Measurements from ENCODE around the gene ANKS4B. TPM values are rescaled to one million over a fixed set of nuclear protein-coding genes. Genes with fewer than 3 reads are reported as not detected.

Gene ANKS4B, protein sequence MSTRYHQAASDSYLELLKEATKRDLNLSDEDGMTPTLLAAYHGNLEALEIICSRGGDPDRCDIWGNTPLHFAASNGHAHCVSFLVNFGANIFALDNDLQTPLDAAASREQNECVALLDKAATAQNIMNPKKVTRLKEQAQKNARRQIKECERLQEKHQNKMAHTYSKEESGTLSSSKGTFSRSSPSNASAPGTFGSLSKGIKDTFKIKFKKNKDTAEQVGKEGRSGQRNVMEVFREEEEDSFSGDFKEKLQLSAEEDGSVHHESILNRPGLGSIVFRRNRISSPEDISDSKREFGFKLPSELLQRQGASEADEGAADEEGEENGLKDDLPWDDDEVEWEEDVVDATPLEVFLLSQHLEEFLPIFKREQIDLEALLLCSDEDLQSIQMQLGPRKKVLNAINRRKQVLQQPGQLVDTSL
- not detected for polyA plus RNA-seq (2012; ENCODE audit: low read depth, missing spikeins)

DNA sequence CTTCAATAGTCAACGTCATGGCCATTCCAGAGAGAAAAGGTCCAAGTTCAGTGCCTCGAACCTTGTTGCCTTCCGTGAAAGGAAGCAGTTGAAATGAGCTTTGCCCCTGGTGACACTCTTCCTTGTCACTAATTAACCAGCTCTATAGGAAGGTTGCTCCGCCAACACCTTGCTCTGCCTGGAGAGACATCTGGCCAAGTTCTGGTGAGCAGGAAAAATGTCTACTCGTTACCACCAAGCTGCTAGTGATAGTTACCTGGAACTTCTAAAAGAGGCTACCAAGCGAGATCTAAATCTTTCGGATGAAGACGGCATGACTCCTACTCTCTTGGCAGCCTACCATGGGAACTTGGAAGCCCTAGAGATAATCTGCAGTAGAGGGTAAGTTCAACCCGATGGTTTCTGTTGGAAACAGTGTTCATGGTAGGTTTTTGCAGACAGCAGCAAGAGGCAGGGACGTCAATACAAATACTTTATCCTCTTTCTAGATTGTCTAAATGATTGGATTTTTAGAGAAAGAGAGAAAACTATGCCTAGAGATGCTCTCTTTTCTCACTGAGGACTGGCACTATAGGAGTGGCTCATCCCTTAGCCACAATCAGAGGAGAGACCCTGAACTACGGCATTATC lies at the start of gene ANKS4B:
TSS of gene ANKS4B (plus strand) at position 179 of the 630 bp plus-strand sequence. CDS start at position 218, 39 bp downstream.
- DNase-seq (ENCODE audit: insufficient read length, low spot score) (no peak), FAIRE-seq (no peak)
- TF ChIP-seq POLR2A (IDR thresholded peaks at IDR 0.05; ENCODE audit: low read depth, low read length) (no peak), POU2F2 (IDR thresholded peaks at IDR 0.05; ENCODE audit: low read depth, low read length) (no peak), TAF1 (IDR thresholded peaks at IDR 0.05; ENCODE audit: low read depth, low read length) (no peak), SPI1 (IDR thresholded peaks at IDR 0.05; ENCODE audit: low read depth, low read length) (no peak)

DNA sequence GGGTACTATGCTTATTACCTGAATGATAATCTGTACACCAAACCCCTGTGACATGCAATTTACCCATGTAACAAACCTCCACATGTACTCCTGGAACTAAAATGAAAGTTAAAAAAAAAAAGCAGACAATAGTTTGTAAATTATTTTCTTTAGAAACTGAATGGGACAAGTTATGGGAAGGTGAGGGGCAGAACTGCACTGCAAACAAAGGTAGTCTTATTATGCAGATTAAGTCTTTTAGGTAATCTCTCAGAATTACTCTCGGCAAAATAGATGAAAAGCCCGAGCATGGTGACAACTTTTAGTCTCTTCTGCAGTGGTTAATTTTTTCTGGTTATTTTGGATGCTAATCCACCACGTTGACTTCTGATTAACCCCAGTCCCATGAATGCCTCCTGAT lies 49.5 kb upstream of the ANKS4B start:
- TF ChIP-seq TAF1 (IDR thresholded peaks at IDR 0.05; ENCODE audit: low read depth, low read length) (no peak), PAX5 (IDR thresholded peaks at IDR 0.05; ENCODE audit: insufficient read depth, low read length, severe bottlenecking) (no peak), POU2F2 (IDR thresholded peaks at IDR 0.05; ENCODE audit: low read depth, low read length) (no peak), POLR2A (IDR thresholded peaks at IDR 0.05; ENCODE audit: low read depth, low read length) (no peak), POLR2AphosphoS5 (IDR thresholded peaks at IDR 0.05; ENCODE audit: low read depth, low read length) (no peak), SPI1 (IDR thresholded peaks at IDR 0.05; ENCODE audit: low read depth, low read length) (no peak)
- DNase-seq (ENCODE audit: insufficient read length, low spot score), result no peak
- FAIRE-seq, result no peak

DNA sequence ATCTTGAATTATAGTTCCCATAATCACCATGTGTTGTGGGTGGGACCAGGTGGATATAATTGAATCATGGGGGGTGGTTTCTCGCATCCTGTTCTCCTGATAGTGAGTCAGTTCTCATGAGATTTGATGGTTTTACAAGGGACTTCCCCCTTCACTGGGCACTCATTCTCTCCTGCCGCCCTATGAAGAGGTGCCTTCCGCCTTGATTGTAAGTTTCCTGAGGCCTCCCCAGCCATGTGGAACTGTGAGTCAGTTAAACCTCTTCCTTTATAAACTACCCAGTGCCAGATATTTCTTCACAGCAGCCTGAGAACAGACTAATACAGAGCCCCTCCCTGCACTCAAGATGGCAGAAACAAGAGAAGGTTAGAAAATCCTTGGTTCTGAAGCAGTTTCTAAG lies 48.7 kb upstream of the ANKS4B start:
- TF ChIP-seq POU2F2 (IDR thresholded peaks at IDR 0.05; ENCODE audit: low read depth, low read length) (no peak), POLR2AphosphoS5 (IDR thresholded peaks at IDR 0.05; ENCODE audit: low read depth, low read length) (no peak), POLR2A (IDR thresholded peaks at IDR 0.05; ENCODE audit: low read depth, low read length) (no peak), TAF1 (IDR thresholded peaks at IDR 0.05; ENCODE audit: low read depth, low read length) (no peak)
- DNase-seq (ENCODE audit: insufficient read length, low spot score) (no peak), FAIRE-seq (no peak)

DNA sequence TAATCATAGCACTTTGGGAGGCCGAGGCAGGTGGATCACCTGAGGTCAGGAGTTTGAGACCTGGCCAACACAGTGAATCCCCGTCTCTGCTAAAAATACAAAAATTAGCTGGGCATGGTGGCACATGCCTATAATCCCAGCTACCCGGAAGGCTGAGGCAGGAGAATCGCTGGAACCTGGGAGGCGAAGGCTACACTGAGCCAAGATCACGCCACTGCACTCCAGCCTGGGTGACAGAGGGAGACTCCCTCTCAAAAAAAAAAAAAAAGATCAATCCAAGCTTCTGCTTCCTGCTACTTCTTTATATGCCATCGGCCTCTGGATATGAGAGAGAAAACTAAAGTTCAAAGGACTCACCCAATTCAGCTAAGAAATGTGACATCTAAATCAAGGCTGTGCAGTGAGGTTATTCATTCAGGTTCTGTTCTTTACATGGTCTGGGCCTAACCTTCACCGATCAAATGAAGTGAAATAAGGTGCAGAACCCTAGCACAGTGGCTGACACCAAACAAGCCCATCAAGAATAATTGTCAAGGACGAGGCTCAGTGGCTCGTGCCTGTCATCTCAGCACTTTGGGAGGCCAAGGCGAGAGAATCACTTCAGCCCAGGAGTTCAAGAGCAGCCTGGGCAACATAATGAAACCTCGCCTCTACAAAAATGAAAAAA lies 47.7 kb upstream of the ANKS4B start:
- DNase-seq (ENCODE audit: insufficient read length, low spot score) (no peak), FAIRE-seq (no peak)
- TF ChIP-seq SPI1 (IDR thresholded peaks at IDR 0.05; ENCODE audit: low read depth, low read length), result no peak
- no peak for TF ChIP-seq POLR2AphosphoS5 (IDR thresholded peaks at IDR 0.05; ENCODE audit: low read depth, low read length)
- TF ChIP-seq PAX5 (IDR thresholded peaks at IDR 0.05; ENCODE audit: insufficient read depth, low read length, severe bottlenecking), result no peak
- no peak for TF ChIP-seq POU2F2 (IDR thresholded peaks at IDR 0.05; ENCODE audit: low read depth, low read length)
- TF ChIP-seq POLR2A (IDR thresholded peaks at IDR 0.05; ENCODE audit: low read depth, low read length), result no peak
- TF ChIP-seq TAF1 (IDR thresholded peaks at IDR 0.05; ENCODE audit: low read depth, low read length), result no peak

DNA sequence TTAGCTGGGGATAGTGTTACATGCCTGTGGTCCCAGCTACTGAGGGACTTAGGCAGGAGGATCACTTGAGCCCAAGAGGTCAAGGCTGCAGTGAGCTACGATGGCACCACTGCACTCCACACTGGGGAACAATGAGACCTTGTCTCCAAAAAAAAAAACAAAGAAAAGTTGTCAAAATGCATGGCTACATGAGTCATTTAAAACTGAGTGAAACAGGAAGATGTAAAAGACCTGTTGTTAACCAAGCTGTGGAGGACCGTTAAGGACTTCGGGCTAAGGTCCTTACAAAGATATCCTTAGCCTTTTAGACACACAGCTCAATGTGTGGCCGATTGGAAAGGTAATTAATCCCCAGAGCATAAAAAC lies 47.2 kb upstream of the ANKS4B start:
- FAIRE-seq (no peak), DNase-seq (ENCODE audit: insufficient read length, low spot score) (no peak)
- no peak for TF ChIP-seq TAF1 (IDR thresholded peaks at IDR 0.05; ENCODE audit: low read depth, low read length)
- TF ChIP-seq POU2F2 (IDR thresholded peaks at IDR 0.05; ENCODE audit: low read depth, low read length), result no peak
- no peak for TF ChIP-seq PAX5 (IDR thresholded peaks at IDR 0.05; ENCODE audit: insufficient read depth, low read length, severe bottlenecking)
- no peak for TF ChIP-seq POLR2AphosphoS5 (IDR thresholded peaks at IDR 0.05; ENCODE audit: low read depth, low read length)
- no peak for TF ChIP-seq SPI1 (IDR thresholded peaks at IDR 0.05; ENCODE audit: low read depth, low read length)
- no peak for TF ChIP-seq POLR2A (IDR thresholded peaks at IDR 0.05; ENCODE audit: low read depth, low read length)

DNA sequence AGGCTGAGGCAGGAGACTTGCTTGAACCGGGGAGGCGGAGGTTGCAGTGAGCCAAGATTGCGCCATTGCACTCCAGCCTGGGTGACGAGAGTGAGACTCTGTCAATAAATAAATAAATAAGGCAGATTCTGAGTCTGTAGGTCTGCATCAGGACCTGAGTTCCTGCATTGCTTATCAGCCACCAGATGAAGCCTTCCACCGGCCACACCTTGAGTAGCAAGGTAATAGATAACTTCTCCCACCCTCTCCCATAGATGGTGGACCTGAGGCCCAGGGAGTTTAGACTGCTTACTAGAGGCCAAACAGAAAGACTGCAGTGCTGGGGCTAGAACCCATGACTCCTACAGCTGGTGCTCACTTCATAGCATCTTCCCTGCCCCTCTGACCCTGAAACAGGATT lies 44.2 kb upstream of the ANKS4B start:
- DNase-seq (ENCODE audit: insufficient read length, low spot score) (no peak), FAIRE-seq (no peak)
- no peak for TF ChIP-seq PAX5 (IDR thresholded peaks at IDR 0.05; ENCODE audit: insufficient read depth, low read length, severe bottlenecking)

DNA sequence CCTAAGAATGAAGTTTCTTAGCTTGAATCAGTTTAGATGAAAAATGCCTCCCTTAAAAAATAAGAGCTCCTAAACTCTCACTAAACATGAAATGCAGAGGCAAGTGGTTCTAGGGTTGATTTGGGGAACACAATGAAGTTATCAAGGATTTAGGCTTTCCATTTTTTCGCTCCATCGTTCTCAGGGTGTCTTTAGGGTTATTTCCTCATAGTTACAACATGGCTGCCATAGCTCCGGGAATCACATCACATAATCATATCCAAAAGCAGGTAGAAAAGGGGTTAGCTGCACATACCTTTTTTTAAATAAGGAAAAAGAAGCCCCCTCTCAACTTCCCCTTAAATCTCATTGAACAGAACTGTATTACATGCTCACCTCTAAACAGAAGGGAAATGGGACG lies 43.5 kb upstream of the ANKS4B start:
- TF ChIP-seq PAX5 (IDR thresholded peaks at IDR 0.05; ENCODE audit: insufficient read depth, low read length, severe bottlenecking) (no peak), SPI1 (IDR thresholded peaks at IDR 0.05; ENCODE audit: low read depth, low read length) (no peak), POLR2A (IDR thresholded peaks at IDR 0.05; ENCODE audit: low read depth, low read length) (no peak), POLR2AphosphoS5 (IDR thresholded peaks at IDR 0.05; ENCODE audit: low read depth, low read length) (no peak), TAF1 (IDR thresholded peaks at IDR 0.05; ENCODE audit: low read depth, low read length) (no peak), POU2F2 (IDR thresholded peaks at IDR 0.05; ENCODE audit: low read depth, low read length) (no peak)
- no peak for FAIRE-seq
- DNase-seq (ENCODE audit: insufficient read length, low spot score), result no peak

DNA sequence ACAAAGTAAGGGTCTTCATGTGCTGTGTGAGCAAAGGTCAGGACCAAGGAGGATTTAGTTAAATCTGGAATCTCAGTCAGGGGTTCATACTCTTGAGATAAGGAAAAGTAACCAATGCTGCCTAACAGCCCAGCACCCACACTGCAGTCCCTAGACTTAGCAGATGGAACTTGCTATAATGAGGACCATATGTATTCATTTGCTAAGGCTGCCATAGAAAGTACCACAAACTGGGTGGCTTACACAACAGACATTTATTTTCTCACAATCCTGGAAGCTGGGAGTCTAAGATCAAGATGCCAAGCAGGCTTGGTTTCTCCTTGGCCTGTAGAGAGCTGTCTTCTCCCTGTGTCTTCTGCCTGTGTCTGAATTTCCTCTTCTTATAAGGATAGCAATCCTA lies 42.9 kb upstream of the ANKS4B start:
- FAIRE-seq (no peak), DNase-seq (ENCODE audit: insufficient read length, low spot score) (no peak)
- TF ChIP-seq POU2F2 (IDR thresholded peaks at IDR 0.05; ENCODE audit: low read depth, low read length) (no peak), POLR2AphosphoS5 (IDR thresholded peaks at IDR 0.05; ENCODE audit: low read depth, low read length) (no peak), POLR2A (IDR thresholded peaks at IDR 0.05; ENCODE audit: low read depth, low read length) (no peak), TAF1 (IDR thresholded peaks at IDR 0.05; ENCODE audit: low read depth, low read length) (no peak), SPI1 (IDR thresholded peaks at IDR 0.05; ENCODE audit: low read depth, low read length) (no peak), PAX5 (IDR thresholded peaks at IDR 0.05; ENCODE audit: insufficient read depth, low read length, severe bottlenecking) (no peak)

DNA sequence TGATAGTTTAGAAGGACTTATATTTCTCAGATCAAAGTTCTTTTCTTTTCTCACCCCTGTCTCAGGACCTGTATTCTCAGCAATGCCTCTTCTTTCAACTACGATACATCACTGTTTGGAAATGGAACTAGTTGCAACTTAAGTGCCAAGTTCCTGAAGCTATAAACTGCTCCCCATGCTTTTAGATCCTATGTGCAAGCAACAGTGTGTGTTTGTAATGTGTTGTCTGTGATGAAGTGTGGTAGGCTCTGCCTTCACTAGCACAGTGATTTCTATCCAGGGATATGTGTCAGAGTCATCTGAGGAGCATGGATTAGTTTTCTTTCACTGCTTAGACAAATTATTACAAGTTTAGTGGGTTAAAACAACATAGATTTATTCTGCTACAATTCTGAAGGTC lies 40.5 kb upstream of the ANKS4B start:
- DNase-seq (ENCODE audit: insufficient read length, low spot score) (no peak), FAIRE-seq (no peak)
- TF ChIP-seq SPI1 (IDR thresholded peaks at IDR 0.05; ENCODE audit: low read depth, low read length) (no peak), PAX5 (IDR thresholded peaks at IDR 0.05; ENCODE audit: insufficient read depth, low read length, severe bottlenecking) (no peak), POLR2AphosphoS5 (IDR thresholded peaks at IDR 0.05; ENCODE audit: low read depth, low read length) (no peak), POLR2A (IDR thresholded peaks at IDR 0.05; ENCODE audit: low read depth, low read length) (no peak)

Measured in GM12891 (cell line).